H1 (cell line): ENCODE measurements around the gene POLR2F. TPM values are rescaled to one million over a fixed set of nuclear protein-coding genes. Genes with fewer than 3 reads are reported as not detected.

Source experiments
- PHF8 ChIP-seq: fragments of 200-600 bp; sonication (generic); conservative IDR thresholded peaks from 2 replicates; pipeline ENCODE4 v1.7.1; 2012; ENCODE audit warnings: low read depth, mild to moderate bottlenecking, inconsistent platforms, low read length, moderate library complexity
- polyA plus RNA-seq, 7 experiments: library from polyadenylated mRNA; depleted of rRNA in 3 of 7; stranded (reverse) in 5 of 7; unstranded in 2 of 7; fragments of >200 nt in 5 of 7; fragments of 200-250 nt in 2 of 7; gene quantifications; 1 replicate in 5 of 7; 2 replicates in 1 of 7; 4 replicates in 1 of 7; pipeline versions ENCODE4 v1.2.1 to v1.2.3, GENCODE V29; 2011 to 2013; ENCODE audit warnings: missing spikeins in 2 of 7, mixed read lengths in 2 of 7
- total RNA-seq: library from RNA; stranded (reverse); fragmentation: NEBNext Ultra II Directional; extraction: Animal tissue kit (Norgen Biotek cat#: 25700); gene quantifications from 2 replicates; pipeline ENCODE4 v1.2.1, GENCODE V29; 2021

POLR2F gene
- total and polyA plus RNA-seq, 2 of the 8 experiments (the other 6 are each of a cell fraction or from before 2014, with no cell fraction given): 150 to 176 TPM

GRCh38 chr22:37909766-37910165 is 43.7 kb upstream of the POLR2F start (continued):
- TF ChIP-seq PHF8: no peak
